Caco-2 (cell line): ENCODE results near the gene FAN1. TPM values are rescaled to one million over a fixed set of nuclear protein-coding genes. Genes with fewer than 3 reads are reported as not detected.

Experiments used
- BruUV-seq: library from RNA; stranded (reverse); fragments of 400-500 nt; replicated peaks from 2 replicates; lab custom pipeline; 2021; lab: Mats Ljungman, UMichigan
- CTCF ChIA-PET: fragments of 300-600 bp; sonication (Branson Sonifier 250); formaldehyde crosslinking; loops from one replicate; lab custom pipeline; 2022; ENCODE audit warnings: antibody characterized with exemption; lab: Charles Lee
- POLR2A ChIA-PET: fragments of 300-600 bp; sonication (Branson Sonifier 250); formaldehyde crosslinking; loops from one replicate; lab custom pipeline; 2022; ENCODE audit warnings: antibody characterized with exemption; lab: Charles Lee
- DNase-seq, 2 experiments: peaks; one replicate each; pipeline versions ENCODE4 v3.0.0 to v3.0.0-alpha.2; 2020 to 2022
- H3K27me3 ChIP-seq: replicated peaks from 2 replicates; pipeline ENCODE4 v1.6.0; 2011; ENCODE audit warnings: low read length; ENCODE audit not compliant: control insufficient read depth, insufficient read depth
- H3K36me3 ChIP-seq: 2 replicates; pipeline ENCODE4 v1.5.1; 2011; ENCODE audit warnings: low read length; ENCODE audit not compliant: control insufficient read depth, insufficient read depth
- H3K4me1 ChIP-seq: fragments of 250-450 bp; sonication (Bioruptor Pico); 2 replicates; pipeline ENCODE4 v1.5.1; 2020; ENCODE audit warnings: mild to moderate bottlenecking
- H3K4me3 ChIP-seq: 2 replicates; pipeline ENCODE4 v1.5.1; 2011; ENCODE audit warnings: low read depth, mild to moderate bottlenecking, control low read depth, low read length
- H3K9me3 ChIP-seq: fragments of 250-450 bp; sonication (Bioruptor Pico); 2 replicates; pipeline ENCODE4 v1.5.1; 2020; ENCODE audit warnings: mild to moderate bottlenecking, moderate library complexity
- H3K27ac Mint-ChIP-seq: one replicate; pipeline ENCODE4 v1.8.0; 2022; ENCODE audit warnings: mixed read lengths; ENCODE audit not compliant: unreplicated experiment
- H3K27me3 Mint-ChIP-seq: one replicate; pipeline ENCODE4 v1.8.0; 2022; ENCODE audit warnings: mixed read lengths; ENCODE audit not compliant: insufficient read depth, unreplicated experiment
- H3K36me3 Mint-ChIP-seq: one replicate; pipeline ENCODE4 v1.8.0; 2022; ENCODE audit warnings: mild to moderate bottlenecking, mixed read lengths; ENCODE audit not compliant: insufficient read depth, unreplicated experiment
- H3K4me1 Mint-ChIP-seq: one replicate; pipeline ENCODE4 v1.8.0; 2022; ENCODE audit warnings: low read depth, mixed read lengths; ENCODE audit not compliant: unreplicated experiment
- H3K4me3 Mint-ChIP-seq: one replicate; pipeline ENCODE4 v1.8.0; 2022; ENCODE audit warnings: mild to moderate bottlenecking, moderate library complexity, mixed read lengths; ENCODE audit not compliant: unreplicated experiment
- H3K9me3 Mint-ChIP-seq: one replicate; pipeline ENCODE4 v1.8.0; 2022; ENCODE audit warnings: mixed read lengths; ENCODE audit not compliant: unreplicated experiment
- CTCF ChIP-seq, 2 experiments: fragments of 200-600 bp in 1 of 2; IDR thresholded peaks; 1 replicate in 1 of 2; 2 replicates in 1 of 2; pipeline versions ENCODE4 v1.5.1 to v1.8.0; 2011 to 2022; ENCODE audit warnings: antibody characterized with exemption in 1 of 2, control low read depth in 1 of 2, inconsistent platforms in 1 of 2, low read depth in 1 of 2, low read length in 1 of 2, mild to moderate bottlenecking in 1 of 2, moderate library complexity in 1 of 2; ENCODE audit not compliant: insufficient read depth in 1 of 2, severe bottlenecking in 1 of 2, unreplicated experiment in 1 of 2
- intact Hi-C: fragments of 100-400 bp; cut with micrococcal nuclease; formaldehyde crosslinking; loops from one replicate; pipeline ENCODE4 v1.10.0; 2022; ENCODE audit not compliant: unreplicated experiment
- total RNA-seq: library from RNA; stranded (reverse); gene quantifications from 2 replicates; pipeline ENCODE4 v1.2.3, GENCODE V29; 2022

The FAN1 gene
- total RNA-seq, 1 experiment from 2014 or later: 26.6 TPM

GRCh38 chr15:30922480-30923311, 19.0 kb downstream of the FAN1 start:
- Histone ChIP-seq H3K4me1 (no peaks in the 10 kb centered on the region), H3K36me3 (no peaks in the 10 kb centered on the region; the same call in none of the 2 replicates), H3K9me3 (no peaks in the 10 kb centered on the region), H3K27me3 (no peaks in the 10 kb centered on the region), H3K4me3 (no peak overlapping the region)
- Mint-ChIP-seq H3K4me1 (no peaks in the 10 kb centered on the region), H3K27me3 (no peaks in the 10 kb centered on the region), H3K9me3 (no peaks in the 10 kb centered on the region), H3K27ac (no peak overlapping the region), H3K4me3 (no peak overlapping the region), H3K36me3 (peaks cover 47% of the 10 kb centered on the region)
- ChIA-PET POLR2A (no interaction called here), CTCF (no interaction called here)
- DNase-seq: no peak
- no peak for TF ChIP-seq CTCF (IDR thresholded peaks at IDR 0.05; ENCODE audit: insufficient read depth in 1 of 2, low read depth in 1 of 2, low read length in 1 of 2, severe bottlenecking in 1 of 2, unreplicated experiment in 1 of 2)
- intact Hi-C loops: no loop called here
- BruUV-seq: no TSS peak

- H3K36me3 Mint-ChIP-seq: peaks cover 43% of the 10 kb centered on the region
- H3K27me3 Mint-ChIP-seq: no peaks in the 10 kb centered on the region
- Histone ChIP-seq H3K4me1 (no peaks in the 10 kb centered on the region), H3K36me3 (no peaks in the 10 kb centered on the region; the same call in none of the 2 replicates), H3K27me3 (no peaks in the 10 kb centered on the region), H3K4me3 (no peak overlapping the region), H3K9me3 (no peaks in the 10 kb centered on the region)
- no peak overlapping the region for H3K4me3 Mint-ChIP-seq
- ChIA-PET POLR2A (no interaction called here), CTCF (interaction anchor here (1.3 kb wide), 1 partner anchor 206 kb away, joined by 3 read pairs; no protein-coding TSS in a partner anchor)
- no peak for TF ChIP-seq CTCF (IDR thresholded peaks at IDR 0.05; ENCODE audit: insufficient read depth in 1 of 2, low read depth in 1 of 2, low read length in 1 of 2, severe bottlenecking in 1 of 2, unreplicated experiment in 1 of 2)
- no peaks in the 10 kb centered on the region for H3K9me3 Mint-ChIP-seq
- no peak for DNase-seq
- intact Hi-C loops: no loop called here
- no peaks in the 10 kb centered on the region for H3K4me1 Mint-ChIP-seq
- no TSS peak for BruUV-seq
- no peak overlapping the region for H3K27ac Mint-ChIP-seq
These were observed 19.7 kb downstream of the FAN1 start for GRCh38 chr15:30923429-30923828.

- Histone ChIP-seq H3K9me3 (no peaks in the 10 kb centered on the region), H3K4me1 (no peaks in the 10 kb centered on the region), H3K27me3 (no peaks in the 10 kb centered on the region), H3K4me3 (no peak overlapping the region), H3K36me3 (no peaks in the 10 kb centered on the region; the same call in 1 of the 2 replicates)
- BruUV-seq: no TSS peak
- ChIA-PET POLR2A (no interaction called here), CTCF (interaction anchor here (1.3 kb wide), 1 partner anchor 205 kb away, joined by 3 read pairs; no protein-coding TSS in a partner anchor)
- no peak for TF ChIP-seq CTCF (IDR thresholded peaks at IDR 0.05; ENCODE audit: insufficient read depth in 1 of 2, low read depth in 1 of 2, low read length in 1 of 2, severe bottlenecking in 1 of 2, unreplicated experiment in 1 of 2)
- H3K9me3 Mint-ChIP-seq: no peaks in the 10 kb centered on the region
- H3K4me1 Mint-ChIP-seq: no peaks in the 10 kb centered on the region
- no peak for DNase-seq
- H3K36me3 Mint-ChIP-seq: peaks cover 43% of the 10 kb centered on the region
- H3K4me3 Mint-ChIP-seq: no peak overlapping the region
- intact Hi-C loops: no loop called here
- H3K27ac Mint-ChIP-seq: no peak overlapping the region
- no peaks in the 10 kb centered on the region for H3K27me3 Mint-ChIP-seq
These were observed 20.6 kb downstream of the FAN1 start for GRCh38 chr15:30924353-30924752.
